CD4-positive, alpha-beta T cell treated with Interleukin-10 for 1 hour (primary cell): ENCODE measurements around the gene CCDC71L.

Source experiments
- DNase-seq: peaks from one replicate; pipeline ENCODE4 v3.0.0-alpha.2; 2020

The CCDC71L gene

DNA sequence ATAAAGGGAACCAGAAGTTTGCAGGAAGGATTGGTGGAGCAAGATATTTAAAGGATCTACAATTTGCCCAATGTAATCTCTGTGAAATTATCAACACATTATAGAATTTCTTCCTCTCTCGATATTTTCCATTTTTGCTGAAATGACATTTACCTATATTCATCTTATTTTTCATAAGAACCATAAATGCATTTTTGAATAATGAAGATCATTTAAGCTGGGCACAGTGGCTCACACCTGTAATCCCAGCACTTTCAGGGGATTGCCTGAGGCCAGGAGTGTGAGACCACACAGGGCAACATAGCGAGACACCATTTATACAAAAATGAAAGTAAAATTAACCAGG is 37.7 kb downstream of the CCDC71L start:
- no peak for DNase-seq

DNA sequence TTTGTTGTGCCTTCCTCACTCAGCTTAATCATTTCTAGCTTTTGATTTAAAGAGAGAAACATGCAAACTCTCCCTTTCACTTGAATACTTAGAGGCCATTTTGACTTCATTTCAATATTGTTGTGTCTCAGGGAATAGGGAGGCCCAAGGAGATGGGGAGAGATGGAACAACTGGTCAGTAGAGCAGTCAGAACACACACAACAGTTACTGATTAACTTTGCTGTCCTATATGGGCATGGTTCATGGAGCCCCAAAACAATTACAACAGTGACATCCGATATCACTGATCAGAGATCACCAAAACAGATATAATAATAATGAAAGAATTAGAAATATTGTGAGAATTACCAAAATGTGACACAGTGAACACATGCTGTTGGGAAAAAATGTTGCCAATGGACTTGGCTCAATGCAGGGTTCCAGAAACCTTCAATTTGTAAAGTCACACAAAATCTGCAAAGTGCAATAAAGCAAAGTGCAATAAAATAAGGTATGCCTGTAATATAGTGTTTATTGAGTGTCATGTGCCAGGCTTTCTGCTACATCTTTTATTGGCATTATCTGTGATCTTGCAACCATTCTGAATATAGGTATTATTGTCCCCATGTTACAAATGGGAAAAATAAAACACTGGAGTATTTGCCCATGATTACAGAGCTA is 38.2 kb downstream of the CCDC71L start:
- no peak for DNase-seq

DNA sequence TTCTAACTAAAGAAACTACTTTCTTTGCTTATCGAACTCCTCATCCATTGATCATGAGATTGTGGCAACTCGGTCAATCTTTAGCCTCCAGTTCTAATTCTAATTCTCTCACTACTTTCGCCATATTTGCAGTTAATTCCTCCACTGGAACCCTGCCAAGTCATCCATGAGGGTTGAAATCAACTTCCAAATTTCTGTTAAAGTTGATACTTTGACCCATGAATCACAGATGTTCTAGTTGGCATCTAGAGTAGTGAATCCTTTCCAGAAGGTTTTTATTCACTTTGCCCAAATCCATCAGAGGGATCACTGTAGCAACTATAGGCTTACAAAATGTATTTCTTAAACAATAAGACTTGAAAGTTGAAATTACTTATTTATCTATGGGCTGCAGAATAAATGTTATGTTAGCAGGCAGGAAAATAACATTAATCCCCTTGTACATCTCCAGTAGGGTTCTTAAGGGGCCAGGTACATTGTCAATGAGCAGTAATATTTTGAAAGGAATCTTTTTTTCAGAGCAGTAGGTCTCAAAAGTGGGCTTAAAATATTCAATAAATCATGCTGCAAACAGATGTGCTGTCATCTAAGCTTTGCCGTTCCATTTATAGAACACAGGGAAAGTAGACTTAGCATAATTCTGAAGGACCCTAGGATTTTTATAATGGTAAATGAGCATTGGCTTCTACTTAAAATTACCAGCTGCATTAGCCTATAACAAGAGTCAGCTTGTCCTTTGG is 39.4 kb downstream of the CCDC71L start:
- no peak for DNase-seq

DNA sequence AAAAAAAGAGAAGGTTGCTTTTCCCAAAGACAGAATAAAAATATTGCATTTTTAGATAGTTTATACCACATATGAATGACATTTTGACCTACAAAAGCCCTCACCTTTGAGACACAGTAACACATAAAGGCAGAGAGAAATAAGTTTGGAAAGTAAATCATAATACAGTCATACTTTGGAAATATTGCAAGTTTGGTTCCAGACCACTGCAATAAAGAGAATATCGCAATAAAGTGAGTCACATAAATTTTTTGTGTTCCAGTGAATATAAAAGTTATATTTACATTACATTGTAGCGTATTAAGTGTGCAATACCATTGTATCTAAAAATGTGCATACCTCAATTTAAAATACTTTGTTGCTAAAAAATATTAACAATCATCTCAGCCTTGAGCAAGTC is 40.3 kb downstream of the CCDC71L start:
- DNase-seq = no peak

DNA sequence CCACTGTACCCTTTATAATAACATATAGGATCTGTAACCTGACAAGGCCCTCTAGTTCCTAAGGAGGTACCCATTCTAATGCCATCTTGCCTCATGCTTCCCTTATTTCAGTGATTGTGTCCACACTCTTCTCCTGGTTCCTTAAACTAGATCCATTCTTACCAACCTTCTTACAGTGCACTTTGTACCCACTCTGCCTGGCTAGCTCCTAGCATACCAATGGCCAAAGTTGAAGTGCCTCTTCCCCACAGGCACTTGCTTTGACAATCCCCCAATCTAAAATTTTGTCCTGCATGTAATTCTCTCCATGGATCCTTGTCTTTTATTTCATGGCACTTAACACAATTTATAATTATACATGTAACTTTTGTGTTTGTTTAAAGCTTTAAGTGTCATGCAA is 40.9 kb downstream of the CCDC71L start:
- DNase-seq = no peak

DNA sequence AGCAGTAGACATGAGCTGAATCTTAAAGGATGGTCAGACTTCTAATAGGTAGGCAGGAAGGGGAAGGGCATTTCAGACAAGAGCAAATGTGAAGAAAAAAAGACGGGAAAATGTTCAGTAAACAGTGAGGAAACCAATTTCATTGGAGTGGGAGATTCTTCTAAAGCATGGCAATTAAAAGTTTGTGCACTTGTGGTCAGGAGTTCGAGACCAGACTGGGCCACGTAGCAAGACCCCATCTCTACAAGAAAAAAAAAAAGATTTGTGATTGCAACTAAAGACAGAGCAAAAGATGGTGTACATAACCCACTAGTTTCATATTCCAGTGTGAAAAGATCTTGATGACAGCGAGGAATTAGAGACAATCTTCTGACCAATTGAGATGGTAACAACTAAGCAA is 41.7 kb downstream of the CCDC71L start:
- no peak for DNase-seq

DNA sequence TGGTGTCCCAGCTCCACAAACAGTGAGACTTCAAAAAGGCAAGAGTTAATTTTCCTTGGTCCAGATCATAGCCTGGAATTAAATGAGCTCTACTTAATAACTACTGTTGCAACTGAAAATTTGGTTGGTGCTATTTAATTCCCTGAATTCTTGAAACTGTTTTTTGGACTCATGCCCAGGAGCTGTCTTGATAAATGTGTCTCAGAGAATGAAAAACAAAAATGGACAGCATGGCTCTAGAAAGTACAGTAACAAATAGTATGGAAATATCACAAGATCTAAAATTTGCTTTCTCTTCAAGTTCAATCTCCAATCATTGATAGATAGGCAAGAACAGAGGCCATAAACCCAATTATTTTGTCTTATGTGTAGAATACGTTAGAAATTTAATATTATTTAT is 42.5 kb downstream of the CCDC71L start:
- no peak for DNase-seq

DNA sequence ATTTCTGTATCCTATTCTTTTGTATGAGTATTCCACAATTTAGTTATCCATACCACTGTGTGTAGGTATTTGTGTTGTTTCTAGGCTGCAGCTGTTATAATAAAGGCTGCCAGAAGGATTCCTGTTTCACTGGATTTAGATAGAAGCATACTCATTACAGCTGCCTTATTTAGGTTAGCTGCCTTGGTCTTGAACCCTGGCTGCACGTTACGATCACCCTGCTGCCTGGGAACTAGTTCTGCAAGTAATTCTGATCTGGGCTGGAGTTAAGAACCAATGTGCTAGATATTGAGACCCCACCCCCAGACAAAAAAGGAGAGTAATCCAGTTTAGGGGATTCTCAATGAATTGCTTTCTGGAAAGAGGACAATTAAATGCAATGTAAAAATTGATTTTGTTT is 43.1 kb downstream of the CCDC71L start:
- DNase-seq = no peak

DNA sequence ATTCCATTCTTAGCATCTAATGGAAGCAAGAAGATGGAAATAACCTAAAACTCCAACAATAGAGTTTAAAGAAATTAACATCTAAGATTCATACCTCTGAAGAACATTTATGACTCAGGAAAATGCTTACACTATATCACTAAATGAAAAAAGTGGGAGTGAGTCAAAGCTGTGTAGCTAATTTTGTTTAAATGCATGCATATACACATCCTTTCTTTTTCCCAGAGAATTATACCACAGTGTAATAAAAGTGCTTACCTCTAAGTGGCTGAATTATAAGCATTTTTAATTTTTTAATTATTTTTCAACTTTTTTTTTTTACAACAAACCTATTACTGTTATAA is 44.3 kb downstream of the CCDC71L start:
- no peak for DNase-seq

DNA sequence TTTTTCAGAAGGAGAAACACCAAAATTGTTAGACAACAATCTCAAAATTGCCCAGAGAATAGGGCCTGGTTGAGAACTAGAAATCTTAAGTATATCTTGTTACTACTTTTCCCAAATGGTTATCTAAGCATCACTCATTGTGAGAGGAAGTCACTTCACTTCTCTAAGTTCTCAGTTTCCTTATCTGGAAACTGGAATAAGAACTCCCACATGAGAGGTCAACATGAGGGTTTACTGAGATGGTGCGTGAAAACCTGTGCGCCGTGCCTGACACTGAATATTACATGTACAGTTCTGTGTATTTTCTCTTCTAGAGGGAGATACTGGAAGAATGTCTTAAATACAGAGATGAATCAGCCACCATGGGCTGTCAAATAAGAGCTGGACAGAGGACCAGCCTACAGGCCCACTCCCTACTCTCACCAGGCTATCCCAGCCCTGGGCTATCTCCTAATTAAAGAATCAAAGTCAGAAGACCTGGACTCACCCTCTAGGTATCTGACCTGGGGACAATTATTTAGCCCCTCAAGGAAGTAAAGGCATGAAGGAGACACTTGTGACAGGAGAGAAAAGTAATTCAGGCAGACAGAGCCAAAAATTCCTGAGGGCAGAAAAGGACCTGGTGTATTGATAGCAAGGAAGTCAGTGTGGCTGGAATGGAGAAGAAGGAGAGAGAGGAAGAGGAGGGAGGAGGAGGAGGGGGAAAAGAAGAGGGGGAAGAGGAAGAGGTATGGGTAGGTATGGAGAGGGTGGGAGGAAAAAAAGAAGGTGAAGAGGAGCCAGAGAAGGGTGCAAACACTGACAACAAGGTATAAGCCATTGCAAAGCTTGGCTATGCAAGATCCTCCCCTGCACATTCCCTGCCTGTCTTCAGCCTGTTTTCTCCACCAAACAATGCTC is 44.9 kb downstream of the CCDC71L start:
- DNase-seq = no peak

DNA sequence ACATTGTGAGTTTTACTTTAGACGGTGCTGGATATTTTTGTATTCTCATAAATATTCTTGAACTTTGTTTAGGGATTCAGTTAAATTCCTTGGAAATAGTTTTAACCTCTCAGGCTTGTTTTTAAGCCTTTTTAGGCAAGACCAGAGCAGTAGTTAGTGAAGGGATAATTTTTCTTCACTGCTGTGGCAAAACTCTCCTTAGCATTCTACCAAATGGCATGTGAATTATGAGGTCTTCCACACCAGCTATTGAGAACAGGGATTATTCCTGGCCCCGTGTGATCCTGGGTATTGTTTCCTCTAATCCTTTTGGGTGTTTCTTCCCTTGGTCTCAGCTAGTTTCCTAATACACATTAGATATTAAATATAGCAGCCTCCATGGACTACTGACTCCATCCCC is 46.2 kb downstream of the CCDC71L start:
- DNase-seq = no peak

DNA sequence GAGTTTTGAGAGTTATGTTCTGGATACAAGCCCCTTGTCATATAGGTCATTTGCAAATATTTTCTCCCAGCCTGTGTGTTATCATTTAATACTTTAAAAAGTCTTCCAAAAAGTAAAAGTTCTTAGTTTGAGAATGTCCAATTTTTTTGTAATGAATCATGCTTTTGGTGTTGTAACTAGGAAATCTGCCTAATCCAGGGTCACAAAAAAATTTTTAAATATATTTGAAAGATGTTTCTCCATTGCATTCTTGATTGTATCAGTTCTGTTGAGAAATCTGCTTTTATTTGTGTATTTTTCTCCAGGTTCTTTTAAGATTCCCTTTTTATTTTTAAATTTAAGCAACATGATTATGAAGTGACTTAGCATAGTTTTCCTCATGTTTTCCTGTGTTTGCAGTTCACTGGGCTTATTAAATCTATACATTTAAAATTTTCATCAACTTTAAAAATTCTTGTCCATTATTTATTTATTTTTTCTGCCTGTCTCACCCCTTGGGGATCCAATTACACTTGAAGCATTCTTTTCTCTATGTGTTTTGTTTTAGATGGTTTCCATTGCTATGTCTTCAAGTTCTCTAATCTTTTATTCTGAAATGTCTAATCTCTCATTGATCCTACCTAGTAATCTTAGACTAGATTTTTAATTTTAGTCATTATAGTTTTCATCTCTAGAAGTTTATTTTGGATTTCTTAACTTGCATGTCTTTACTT is 47.0 kb downstream of the CCDC71L start:
- DNase-seq = no peak

DNA sequence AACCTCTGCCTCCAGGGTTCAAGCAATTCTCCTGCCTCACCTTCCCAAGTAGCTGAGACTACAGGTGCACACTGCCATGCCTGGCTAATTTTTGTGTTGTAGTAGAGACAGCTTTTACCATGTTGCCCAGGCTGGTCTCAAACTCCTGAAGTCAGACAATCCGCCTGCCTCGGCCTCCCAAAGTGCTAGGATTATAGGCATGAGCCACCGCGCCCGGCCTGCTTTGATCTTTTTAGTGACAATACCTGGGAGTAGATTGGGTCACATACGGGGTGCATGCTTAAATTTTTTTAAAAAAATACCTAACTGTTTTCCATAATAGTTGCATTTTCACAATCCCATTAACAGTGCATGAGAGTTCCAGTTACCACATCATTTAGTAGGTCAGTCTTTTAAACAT is 47.7 kb downstream of the CCDC71L start:
- DNase-seq = no peak

DNA sequence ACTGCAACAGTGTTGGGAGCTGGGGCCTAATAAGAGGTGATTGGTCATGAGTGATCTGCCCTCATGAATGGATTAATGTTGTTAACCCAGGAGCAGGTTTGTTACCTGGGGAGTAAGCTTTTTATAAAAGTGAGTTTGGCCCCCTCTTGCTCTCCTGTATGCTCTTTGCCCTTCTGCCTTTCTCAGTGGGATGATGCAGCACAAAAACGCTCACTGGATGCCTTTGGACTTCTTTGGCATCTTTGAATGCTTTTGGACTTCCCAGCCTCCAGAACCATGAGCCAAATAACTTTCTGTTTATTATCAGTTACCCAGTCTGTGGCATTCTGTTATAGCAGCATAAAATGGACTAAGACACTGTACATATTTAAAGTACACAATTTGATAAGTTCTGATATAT is 48.5 kb downstream of the CCDC71L start:
- no peak for DNase-seq

DNA sequence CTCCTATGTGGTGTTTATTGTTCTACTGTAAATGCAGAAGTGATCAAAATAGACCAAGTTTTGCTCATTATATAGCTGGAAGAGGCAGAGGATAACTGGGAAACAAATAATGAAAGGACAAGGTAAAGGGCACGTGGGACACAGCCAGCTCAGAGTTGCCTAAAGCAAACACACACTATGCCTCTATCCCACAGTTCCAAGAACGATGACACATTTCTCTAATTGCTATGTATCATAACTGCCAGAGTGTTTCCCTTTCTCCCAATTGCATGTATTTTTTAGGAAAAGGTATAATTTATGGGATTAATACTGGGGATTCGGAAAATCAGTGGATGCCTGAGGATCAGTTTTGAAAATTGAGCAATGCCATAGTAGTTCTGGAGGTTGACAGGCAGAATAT is 49.0 kb downstream of the CCDC71L start:
- no peak for DNase-seq

DNA sequence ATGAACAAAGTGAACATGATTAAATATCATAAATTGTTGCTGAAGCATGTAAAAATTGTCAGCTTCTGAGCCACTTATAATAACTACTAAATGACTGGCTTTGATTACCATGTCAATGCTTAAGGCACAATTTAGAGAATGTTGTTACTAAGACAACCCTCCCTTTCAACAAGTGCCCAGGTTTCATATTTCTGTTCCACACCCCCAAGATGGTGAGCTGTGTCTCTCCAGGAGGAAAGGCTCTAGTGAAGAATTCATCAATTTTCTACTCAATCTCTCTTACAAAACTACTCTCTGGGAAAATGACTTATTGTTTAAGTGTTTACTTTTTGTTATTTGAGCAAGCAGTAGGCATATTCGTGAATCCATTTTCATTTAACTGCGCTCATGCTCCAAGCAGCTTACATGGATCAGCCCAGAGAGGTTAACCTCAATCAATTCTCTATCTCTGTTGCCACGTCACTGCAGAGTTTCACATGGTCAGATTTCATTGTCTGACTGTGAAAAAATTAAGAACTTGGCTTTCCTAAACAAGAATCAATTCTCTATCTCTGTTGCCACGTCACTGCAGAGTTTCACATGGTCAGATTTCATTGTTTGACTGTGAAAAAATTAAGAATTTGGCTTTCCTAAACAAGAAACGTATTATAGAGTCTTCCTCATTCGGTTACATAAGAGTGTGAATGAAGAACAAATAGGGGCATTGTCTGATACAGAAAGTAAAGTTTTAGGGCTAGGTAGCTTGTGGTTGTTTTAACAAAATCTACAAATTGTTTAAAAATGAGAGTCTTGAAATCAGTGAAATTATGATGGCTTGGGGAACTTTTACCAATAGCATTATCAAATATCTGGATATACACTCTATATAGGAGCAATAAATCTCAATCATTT is 49.7 kb downstream of the CCDC71L start:
- no peak for DNase-seq

DNA sequence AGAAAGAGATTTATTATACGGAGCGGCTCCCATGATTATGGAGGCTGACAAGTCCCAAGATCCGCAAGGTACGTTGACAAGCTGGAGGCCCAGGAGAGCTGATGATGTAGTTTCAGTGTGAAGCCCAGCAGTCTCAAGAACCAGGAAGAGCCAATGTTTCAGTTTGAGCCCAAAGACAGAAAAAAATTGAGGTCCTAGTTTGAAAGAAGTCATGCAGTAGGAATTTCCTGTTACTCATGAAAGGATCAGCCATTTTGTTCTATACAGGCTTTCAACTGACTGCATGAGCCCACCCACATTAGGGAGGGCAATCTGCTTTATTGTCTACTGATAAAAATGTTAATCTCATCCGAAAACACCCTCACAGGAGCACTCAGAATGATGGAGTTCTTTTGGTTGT is 51.5 kb downstream of the CCDC71L start:
- no peak for DNase-seq

DNA sequence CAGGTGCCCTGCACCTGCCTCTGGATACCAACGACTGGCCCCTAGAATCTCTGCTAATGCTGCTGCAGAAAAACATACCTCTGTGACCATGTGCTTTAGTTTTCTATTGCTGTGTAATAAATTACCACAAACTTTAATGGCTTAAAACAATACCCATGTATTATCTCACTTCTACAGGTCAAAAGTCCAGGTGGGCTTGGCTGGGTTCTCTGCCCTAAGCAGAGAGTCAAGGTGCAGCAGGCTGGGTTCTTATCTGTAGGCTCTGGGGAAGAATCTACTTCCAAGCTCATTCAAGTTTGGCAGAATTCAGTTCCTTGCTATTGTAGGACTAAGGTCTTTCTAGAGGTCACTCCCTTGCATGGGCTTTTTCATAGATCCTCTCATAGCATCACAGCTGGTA is 52.3 kb downstream of the CCDC71L start:
- no peak for DNase-seq
